Smooth muscle cell (in vitro differentiated cells): Measurements from ENCODE around the gene TP63. TPM values are rescaled to one million over a fixed set of nuclear protein-coding genes. Genes with fewer than 3 reads are reported as not detected.

Source experiments
- DNase-seq: peaks from one replicate; lab custom pipeline; 2025; ENCODE audit not compliant: unreplicated experiment; lab: John Stamatoyannopoulos, UW
- H2AFZ ChIP-seq: fragments of 200-600 bp; sonication (generic); 2 replicates; pipeline ENCODE4 v1.6.0; 2016; ENCODE audit warnings: antibody characterized with exemption, low read depth, mild to moderate bottlenecking
- H3F3A ChIP-seq: fragments of 200-600 bp; sonication (generic); 2 replicates; pipeline ENCODE4 v1.6.0; 2017; ENCODE audit warnings: antibody characterized with exemption, low read depth
- H3K27ac ChIP-seq: fragments of 200-600 bp; sonication (generic); 2 replicates; pipeline ENCODE4 v1.5.1; 2016; ENCODE audit warnings: low read depth, mild to moderate bottlenecking
- H3K27me3 ChIP-seq: fragments of 200-600 bp; sonication (generic); 2 replicates; pipeline ENCODE4 v1.6.1; 2016; ENCODE audit warnings: low read depth, mild to moderate bottlenecking
- H3K36me3 ChIP-seq: fragments of 200-600 bp; sonication (generic); 2 replicates; pipeline ENCODE4 v1.5.1; 2016; ENCODE audit warnings: low read depth
- H3K4me1 ChIP-seq: fragments of 200-600 bp; sonication (generic); 2 replicates; pipeline ENCODE4 v1.5.1; 2016; ENCODE audit warnings: low read depth
- H3K4me2 ChIP-seq: fragments of 200-600 bp; sonication (generic); 2 replicates; pipeline ENCODE4 v1.6.0; 2016; ENCODE audit warnings: mild to moderate bottlenecking
- H3K4me3 ChIP-seq: fragments of 200-600 bp; sonication (generic); 2 replicates; pipeline ENCODE4 v1.5.1; 2016; ENCODE audit warnings: mild to moderate bottlenecking
- H3K79me2 ChIP-seq: fragments of 200-600 bp; sonication (generic); 2 replicates; pipeline ENCODE4 v1.6.0; 2016; ENCODE audit warnings: low read depth, mild to moderate bottlenecking
- H3K9ac ChIP-seq: fragments of 200-600 bp; sonication (generic); 2 replicates; pipeline ENCODE4 v1.6.0; 2016; ENCODE audit warnings: low read depth
- H3K9me3 ChIP-seq: fragments of 200-600 bp; sonication (generic); replicated peaks from 2 replicates; pipeline ENCODE4 v1.5.1; 2016; ENCODE audit warnings: low read depth
- H4K20me1 ChIP-seq: fragments of 200-600 bp; sonication (generic); 2 replicates; pipeline ENCODE4 v1.6.0; 2016; ENCODE audit warnings: low read depth
- WGBS: methylation state at CpG from one replicate; pipeline ENCODE4 v1.1.7; 2016; ENCODE audit warnings: low lambda C conversion rate; 5-methylcytosine and 5-hydroxymethylcytosine counted together
- polyA plus RNA-seq: library from polyadenylated mRNA; unstranded; fragments of >200 nt; fragmentation: Nextera tagmentation; extraction: Ambion mirVana; gene quantifications from 2 replicates; pipeline ENCODE4 v1.2.1, GENCODE V29; 2016
- total RNA-seq: library from RNA; depleted of rRNA; stranded (reverse); fragments of >200 nt; gene quantifications from 2 replicates; pipeline ENCODE4 v1.2.3, GENCODE V29; 2014
- TF ChIP-seq, protein P1 (sequence below): fragments of 200-600 bp; sonication (generic); IDR thresholded peaks from 2 replicates; pipeline ENCODE4 v1.5.1; 2017; ENCODE audit warnings: borderline replicate concordance, mild to moderate bottlenecking, antibody characterized with exemption; ENCODE audit not compliant: insufficient read depth, poor library complexity, severe bottlenecking

TP63 gene
- total and polyA plus RNA-seq, 2 experiments from 2014 or later = 1.9 to 27.1 TPM

DNA sequence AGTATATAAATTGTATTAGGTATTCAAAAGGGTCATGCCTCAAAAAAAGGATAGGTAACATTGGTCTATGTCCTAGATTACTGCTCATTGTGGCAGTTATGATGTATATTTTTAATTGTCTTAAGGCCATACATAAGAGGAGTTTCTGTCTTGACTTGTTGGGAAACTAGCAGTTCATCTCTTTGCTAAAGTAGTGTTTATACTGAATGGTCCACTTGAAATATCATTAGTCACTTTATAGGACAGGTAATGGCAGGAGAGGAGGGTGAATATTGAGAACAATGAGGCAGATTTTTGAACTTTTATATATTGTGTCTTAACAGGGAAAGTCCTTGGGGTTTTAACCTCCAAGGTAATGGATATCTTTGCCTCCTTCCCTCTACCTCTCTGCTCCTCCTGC, 58.4 kb downstream of the TP63 start:
- TF ChIP-seq, protein P1, sequence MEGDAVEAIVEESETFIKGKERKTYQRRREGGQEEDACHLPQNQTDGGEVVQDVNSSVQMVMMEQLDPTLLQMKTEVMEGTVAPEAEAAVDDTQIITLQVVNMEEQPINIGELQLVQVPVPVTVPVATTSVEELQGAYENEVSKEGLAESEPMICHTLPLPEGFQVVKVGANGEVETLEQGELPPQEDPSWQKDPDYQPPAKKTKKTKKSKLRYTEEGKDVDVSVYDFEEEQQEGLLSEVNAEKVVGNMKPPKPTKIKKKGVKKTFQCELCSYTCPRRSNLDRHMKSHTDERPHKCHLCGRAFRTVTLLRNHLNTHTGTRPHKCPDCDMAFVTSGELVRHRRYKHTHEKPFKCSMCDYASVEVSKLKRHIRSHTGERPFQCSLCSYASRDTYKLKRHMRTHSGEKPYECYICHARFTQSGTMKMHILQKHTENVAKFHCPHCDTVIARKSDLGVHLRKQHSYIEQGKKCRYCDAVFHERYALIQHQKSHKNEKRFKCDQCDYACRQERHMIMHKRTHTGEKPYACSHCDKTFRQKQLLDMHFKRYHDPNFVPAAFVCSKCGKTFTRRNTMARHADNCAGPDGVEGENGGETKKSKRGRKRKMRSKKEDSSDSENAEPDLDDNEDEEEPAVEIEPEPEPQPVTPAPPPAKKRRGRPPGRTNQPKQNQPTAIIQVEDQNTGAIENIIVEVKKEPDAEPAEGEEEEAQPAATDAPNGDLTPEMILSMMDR = no peak
- no peak for DNase-seq
- H3K4me3 ChIP-seq = no peak overlapping the region

DNA sequence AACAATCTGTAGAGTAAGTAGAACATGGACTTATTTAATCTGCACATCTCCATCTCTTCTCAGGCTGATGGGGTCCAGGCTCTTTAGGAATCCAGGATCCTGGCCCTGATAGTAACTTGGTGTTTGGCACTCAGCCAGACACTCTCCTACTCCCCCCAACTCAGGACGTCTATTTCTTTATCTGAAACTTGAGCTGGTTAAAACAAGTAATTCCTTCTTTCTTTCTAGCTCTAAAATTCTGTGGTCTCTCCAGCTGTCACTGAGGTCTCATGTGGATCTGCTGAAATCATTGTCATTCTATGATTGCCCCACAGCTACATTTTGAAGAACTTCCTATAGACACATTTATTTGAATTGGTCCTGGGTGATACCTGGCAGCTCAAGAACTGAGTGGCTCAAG, 59.0 kb downstream of the TP63 start:
- Histone ChIP-seq H3K27me3 (no peaks in the 10 kb centered on the region), H4K20me1 (no peaks in the 10 kb centered on the region), H3K79me2 (no peaks in the 10 kb centered on the region), H2AFZ (no peak overlapping the region), H3K36me3 (no peaks in the 10 kb centered on the region), H3K27ac (no peak overlapping the region), H3K4me3 (no peak overlapping the region), H3K4me1 (peaks cover 9% of the 10 kb centered on the region), H3F3A (peaks cover 4% of the 10 kb centered on the region), H3K9me3 (no peaks in the 10 kb centered on the region), H3K4me2 (no peak overlapping the region), H3K9ac (no peak overlapping the region)
- WGBS = 10% methylated on average over 1 of the region's 1 CpG
- DNase-seq = no peak
- TF ChIP-seq, protein P1 = no peak

More for the DNA sequence above, 58.4 kb downstream of the TP63 start:
- Histone ChIP-seq H3K9ac (no peak overlapping the region), H3K9me3 (no peaks in the 10 kb centered on the region), H2AFZ (no peak overlapping the region), H3K27ac (no peak overlapping the region), H4K20me1 (no peaks in the 10 kb centered on the region), H3K36me3 (no peaks in the 10 kb centered on the region), H3F3A (peaks cover 4% of the 10 kb centered on the region), H3K4me1 (peaks cover 9% of the 10 kb centered on the region), H3K4me2 (no peak overlapping the region), H3K79me2 (no peaks in the 10 kb centered on the region), H3K27me3 (no peaks in the 10 kb centered on the region)

DNA sequence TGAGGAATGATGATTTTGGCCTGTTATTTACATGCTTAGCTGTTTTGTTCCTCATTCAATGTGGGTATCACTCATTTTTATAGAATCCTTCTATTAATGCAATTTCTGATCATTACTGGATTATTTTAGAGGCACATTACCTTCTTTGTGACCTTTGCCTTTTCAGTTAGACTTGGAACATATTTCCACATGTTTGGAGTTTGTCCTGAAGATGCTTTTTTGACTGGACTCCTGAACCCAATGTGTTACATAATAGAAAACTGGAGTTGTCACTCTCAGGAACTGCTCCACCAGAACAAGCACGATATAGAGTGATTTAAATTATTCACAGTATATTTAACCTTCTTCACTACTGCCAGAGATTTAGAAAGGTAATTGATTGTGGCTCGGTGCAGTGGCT, 59.5 kb downstream of the TP63 start:
- no peaks in the 10 kb centered on the region for H3K9me3 ChIP-seq
- H3K4me1 ChIP-seq = peaks cover 7% of the 10 kb centered on the region
- H3F3A ChIP-seq = peaks cover 4% of the 10 kb centered on the region
- H3K4me2 ChIP-seq = no peak overlapping the region
- no peak overlapping the region for H2AFZ ChIP-seq
- no peaks in the 10 kb centered on the region for H3K79me2 ChIP-seq
- DNase-seq = no peak
- no peaks in the 10 kb centered on the region for H3K27me3 ChIP-seq
- TF ChIP-seq, protein P1 = no peak
- no peaks in the 10 kb centered on the region for H4K20me1 ChIP-seq
- H3K9ac ChIP-seq = no peak overlapping the region
- H3K27ac ChIP-seq = no peak overlapping the region
- WGBS = 98% methylated on average over 2 of the region's 2 CpGs
- no peak overlapping the region for H3K4me3 ChIP-seq
- H3K36me3 ChIP-seq = no peaks in the 10 kb centered on the region

DNA sequence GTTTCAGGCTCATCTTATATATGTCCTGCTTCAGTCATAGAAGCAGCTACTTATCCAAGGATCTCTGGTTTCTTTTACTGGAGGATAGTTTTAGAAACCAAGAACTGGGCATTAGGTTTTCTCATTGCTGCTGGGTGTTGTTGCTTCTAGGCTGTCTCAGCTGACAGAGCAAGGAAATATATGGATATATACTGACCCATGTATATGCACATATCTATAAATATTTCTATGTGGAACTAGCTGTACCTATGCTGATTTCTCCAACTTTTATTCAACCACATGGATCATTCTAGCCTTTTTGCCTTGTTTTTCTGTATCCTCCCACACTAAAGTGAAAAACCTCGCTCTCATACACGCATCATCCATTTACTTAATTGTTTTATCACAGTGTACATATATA, 64.2 kb downstream of the TP63 start:
- Histone ChIP-seq H3K9ac (no peak overlapping the region), H3F3A (no peaks in the 10 kb centered on the region), H3K27me3 (no peaks in the 10 kb centered on the region), H3K4me2 (no peak overlapping the region), H3K4me3 (no peak overlapping the region), H3K9me3 (no peaks in the 10 kb centered on the region), H3K27ac (no peak overlapping the region), H3K36me3 (no peaks in the 10 kb centered on the region), H3K4me1 (no peaks in the 10 kb centered on the region), H4K20me1 (no peaks in the 10 kb centered on the region), H2AFZ (no peak overlapping the region), H3K79me2 (no peaks in the 10 kb centered on the region)
- DNase-seq = no peak
- TF ChIP-seq, protein P1 = no peak
- WGBS = 93% methylated on average over 2 of the region's 2 CpGs
